Measurements from ENCODE around the gene TCN2. TPM values are rescaled to one million over a fixed set of nuclear protein-coding genes. Genes with fewer than 3 reads are reported as not detected.
"Not testable (repeated sequence)": the region's sequence is repeated elsewhere in the genome, so short reads cannot be mapped to it uniquely, and the experiment has no call there.

The TCN2 gene
- total RNA-seq, 1 donor from 2014 or later: not detected

GRCh38 chr22:30591588-30592359 is 15.2 kb upstream of the TCN2 start, which contains the start of gene PES1:
Gene PES1, minus strand, starts transcription at chr22:30591910. Its CDS starts 77 bp downstream, at chr22:30591833.
- ChIA-PET CTCF (interaction anchor here (0.9 to 1.0 kb wide), 2 partner anchors 43 kb away, joined by 3 to 5 read pairs; no protein-coding TSS in a partner anchor), POLR2A (interaction anchor here (0.7 to 2.0 kb wide), 9 partner anchors 9 to 377 kb away, joined by 3 to 11 read pairs (median 6); partner anchors contain the start of genes CCDC157, MORC2, SF3A1 and SLC35E4)
- Mint-ChIP-seq H3K9me3 (no peaks in the 10 kb centered on the region), H3K4me1 (no peaks in the 10 kb centered on the region), H3K27me3 (peaks cover 1% of the 10 kb centered on the region), H3K27ac (no peak within 1 kb of the TSS), H3K36me3 (ENCODE audit: low read depth) (peaks cover 30% of the 10 kb centered on the region), H3K4me3 (no peak within 1 kb of the TSS)
- ATAC-seq (ENCODE audit: low read depth): peak; percentile 95
- intact Hi-C loops (cut with micrococcal nuclease): loop anchor here (1.0 to 5.0 kb wide), 12 partner anchors 11 to 709 kb away; partner anchors contain the start of genes CASTOR1, DUSP18, MTMR3 and OSM
- TF ChIP-seq, protein P1, sequence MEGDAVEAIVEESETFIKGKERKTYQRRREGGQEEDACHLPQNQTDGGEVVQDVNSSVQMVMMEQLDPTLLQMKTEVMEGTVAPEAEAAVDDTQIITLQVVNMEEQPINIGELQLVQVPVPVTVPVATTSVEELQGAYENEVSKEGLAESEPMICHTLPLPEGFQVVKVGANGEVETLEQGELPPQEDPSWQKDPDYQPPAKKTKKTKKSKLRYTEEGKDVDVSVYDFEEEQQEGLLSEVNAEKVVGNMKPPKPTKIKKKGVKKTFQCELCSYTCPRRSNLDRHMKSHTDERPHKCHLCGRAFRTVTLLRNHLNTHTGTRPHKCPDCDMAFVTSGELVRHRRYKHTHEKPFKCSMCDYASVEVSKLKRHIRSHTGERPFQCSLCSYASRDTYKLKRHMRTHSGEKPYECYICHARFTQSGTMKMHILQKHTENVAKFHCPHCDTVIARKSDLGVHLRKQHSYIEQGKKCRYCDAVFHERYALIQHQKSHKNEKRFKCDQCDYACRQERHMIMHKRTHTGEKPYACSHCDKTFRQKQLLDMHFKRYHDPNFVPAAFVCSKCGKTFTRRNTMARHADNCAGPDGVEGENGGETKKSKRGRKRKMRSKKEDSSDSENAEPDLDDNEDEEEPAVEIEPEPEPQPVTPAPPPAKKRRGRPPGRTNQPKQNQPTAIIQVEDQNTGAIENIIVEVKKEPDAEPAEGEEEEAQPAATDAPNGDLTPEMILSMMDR (IDR thresholded peaks at IDR 0.05): no peak
- peak; percentile 87 for DNase-seq

DNA sequence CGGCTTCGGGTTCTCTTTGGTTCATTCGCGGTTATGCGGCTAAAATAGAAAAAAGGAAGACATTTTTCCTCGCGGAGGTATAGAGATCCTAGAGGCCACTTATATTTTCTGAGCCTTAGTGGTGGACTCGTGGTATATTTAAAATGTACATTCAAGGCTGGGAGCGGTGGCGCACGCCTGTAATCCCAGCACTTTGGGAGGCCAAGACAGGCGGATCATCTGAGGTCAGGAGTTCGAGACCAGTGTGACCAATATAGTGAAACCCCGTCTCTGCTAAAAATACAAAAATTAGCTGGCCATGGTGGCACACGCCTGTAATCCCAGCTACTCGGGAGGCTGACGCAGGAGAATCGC is 14.6 kb upstream of the TCN2 start:
- CTCF ChIA-PET: interaction anchor here (1.0 kb wide), 1 partner anchor 42 kb away, joined by 5 read pairs; no protein-coding TSS in a partner anchor
- POLR2A ChIA-PET: interaction anchor here (0.5 to 2.0 kb wide), 6 partner anchors 9 to 377 kb away, joined by 3 to 11 read pairs (median 8); partner anchors contain the start of genes CCDC157, MORC2, SF3A1 and SLC35E4
- intact Hi-C loops (cut with micrococcal nuclease): loop anchor here (1.0 to 5.0 kb wide), 10 partner anchors 10 to 710 kb away; partner anchors contain the start of genes CASTOR1, MTMR3, OSM and SELENOM
- H3K4me3 Mint-ChIP-seq; H3K27me3 Mint-ChIP-seq; ATAC-seq (ENCODE audit: low read depth); H3K27ac Mint-ChIP-seq; H3K4me1 Mint-ChIP-seq; H3K9me3 Mint-ChIP-seq; DNase-seq: not testable (repeated sequence)
- peaks cover 25% of the 10 kb centered on the region for H3K36me3 Mint-ChIP-seq (ENCODE audit: low read depth)

GRCh38 chr22:30596199-30596598 is 10.8 kb upstream of the TCN2 start:
- H3K27ac Mint-ChIP-seq: no peak overlapping the region
- H3K4me3 Mint-ChIP-seq: no peak overlapping the region
- ChIA-PET POLR2A (no interaction called here), CTCF (no interaction called here)
- DNase-seq (no peak), ATAC-seq (ENCODE audit: low read depth) (no peak)
- intact Hi-C loops (cut with micrococcal nuclease): no loop called here
- H3K27me3 Mint-ChIP-seq: peaks cover 1% of the 10 kb centered on the region
- H3K9me3 Mint-ChIP-seq: no peaks in the 10 kb centered on the region
- no peaks in the 10 kb centered on the region for H3K36me3 Mint-ChIP-seq (ENCODE audit: low read depth)
- no peaks in the 10 kb centered on the region for H3K4me1 Mint-ChIP-seq
- TF ChIP-seq, protein P1 (IDR thresholded peaks at IDR 0.05): no peak

DNA sequence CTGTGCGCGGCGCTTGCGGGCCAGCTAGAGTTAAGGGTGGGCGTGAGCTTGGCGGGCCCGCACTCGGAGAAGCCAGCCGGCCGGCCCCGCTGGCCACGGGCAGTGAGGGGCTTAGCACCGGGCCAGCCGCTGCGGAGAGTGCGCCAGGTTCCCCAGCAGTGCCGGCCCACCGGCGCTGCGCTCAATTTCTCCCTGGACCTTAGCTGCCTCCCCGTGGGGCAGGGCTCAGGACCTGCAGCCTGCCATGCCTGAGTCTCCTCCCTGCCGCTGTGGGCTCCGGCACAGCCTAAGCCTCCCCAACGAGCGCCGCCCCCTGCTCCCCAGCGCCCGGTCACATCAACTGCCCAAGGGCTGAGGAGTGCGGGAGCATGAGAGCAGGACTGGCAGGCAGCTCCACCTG is 10.1 kb upstream of the TCN2 start:
- Mint-ChIP-seq H3K4me3 (no peak overlapping the region), H3K36me3 (ENCODE audit: low read depth) (no peaks in the 10 kb centered on the region), H3K4me1 (no peaks in the 10 kb centered on the region), H3K27me3 (peaks cover 1% of the 10 kb centered on the region), H3K9me3 (no peaks in the 10 kb centered on the region), H3K27ac (no peak overlapping the region)
- intact Hi-C loops (cut with micrococcal nuclease): no loop called here
- TF ChIP-seq, protein P1 (IDR thresholded peaks at IDR 0.05): no peak
- ChIA-PET CTCF (no interaction called here), POLR2A (no interaction called here)
- DNase-seq (no peak), ATAC-seq (ENCODE audit: low read depth) (no peak)

- no peak for DNase-seq
- intact Hi-C loops (cut with micrococcal nuclease): no loop called here
- Mint-ChIP-seq H3K4me3 (no peak overlapping the region), H3K4me1 (no peaks in the 10 kb centered on the region), H3K27me3 (peaks cover 1% of the 10 kb centered on the region), H3K27ac (no peak overlapping the region), H3K36me3 (ENCODE audit: low read depth) (no peaks in the 10 kb centered on the region), H3K9me3 (no peaks in the 10 kb centered on the region)
- TF ChIP-seq, protein P1 (IDR thresholded peaks at IDR 0.05): no peak
- ChIA-PET CTCF (no interaction called here), POLR2A (no interaction called here)
- ATAC-seq (ENCODE audit: low read depth): no peak
Observed at GRCh38 chr22:30598986-30599385, 8.0 kb upstream of the TCN2 start.
